Gastrocnemius medialis (tissue), 4 donors: ENCODE results near the gene NTN3. TPM values are rescaled to one million over a fixed set of nuclear protein-coding genes. Genes with fewer than 3 reads are reported as not detected.

Experiments
- ATAC-seq, 2 donors: fragments of 150-250 bp; one replicate each; pipeline ENCODE4 v1.9.1; 2016
- DNase-seq, 2 donors: peaks; one replicate each; pipeline ENCODE4 v3.0.0-alpha.2; 2019
- H3K27ac ChIP-seq, 4 donors: fragments of 200-600 bp; sonication (generic); 1 replicate in 1 of 4; 2 replicates in 3 of 4; pipeline ENCODE4 v1.5.1; 2016 to 2018; ENCODE audit warnings: mild to moderate bottlenecking in 2 of 4, moderate library complexity in 1 of 4
- H3K27me3 ChIP-seq, 3 donors: fragments of 200-600 bp; sonication (generic) in 2 of 3; 1 replicate in 1 of 3; 2 replicates in 2 of 3; pipeline versions ENCODE4 v1.5.1 to v1.6.0; 2016 to 2019; ENCODE audit warnings: mild to moderate bottlenecking in 1 of 3, moderate library complexity in 1 of 3
- H3K36me3 ChIP-seq, 2 donors: fragments of 200-600 bp; sonication (generic) in 1 of 2; one replicate each; pipeline ENCODE4 v1.5.1; 2017 to 2018
- H3K4me1 ChIP-seq, 2 donors: fragments of 200-600 bp; sonication (generic) in 1 of 2; one replicate each; pipeline ENCODE4 v1.5.1; 2016 to 2017; ENCODE audit warnings: mild to moderate bottlenecking in 2 of 2
- H3K4me3 ChIP-seq, 4 donors: fragments of 200-600 bp; sonication (generic) in 3 of 4; 1 replicate in 1 of 4; 2 replicates in 3 of 4; pipeline ENCODE4 v1.5.1; 2016 to 2019; ENCODE audit warnings: mild to moderate bottlenecking in 2 of 4
- H3K9me3 ChIP-seq, 3 donors: fragments of 200-600 bp; sonication (generic) in 2 of 3; 1 replicate in 1 of 3; 2 replicates in 2 of 3; pipeline ENCODE4 v1.5.1; 2016 to 2019
- POLR2A ChIP-seq, 2 donors: fragments of 450-650 bp; IDR thresholded peaks; one replicate each; pipeline ENCODE4 v1.6.1; 2017; ENCODE audit warnings: antibody characterized with exemption in 2 of 2, mild to moderate bottlenecking in 2 of 2, moderate library complexity in 2 of 2
- in situ Hi-C, 4 donors: fragments of 200-750 bp; cut with MboI; loops; one replicate each; pipeline versions ENCODE4 v1.15.0 to v1.8.0; 2017; ENCODE audit warnings: low sequenced_read_pairs in 4 of 4
- intact Hi-C: fragments of 100-400 bp; cut with DNase I; formaldehyde crosslinking; loops from one replicate; pipeline ENCODE4 v1.15.1; 2023; ENCODE audit warnings: low total_unique reads
- total RNA-seq, 4 donors: library from RNA; depleted of rRNA; stranded (reverse); fragments of >200 nt; gene quantifications; one replicate each; pipeline versions ENCODE4 v1.1.0 to v1.2.3, GENCODE V29; 2016
- TF ChIP-seq, protein P1 (sequence below), 5 experiments: fragments of 450-650 bp in 3 of 5; fragments of 200-600 bp in 2 of 5; sonication (generic) in 2 of 5; IDR thresholded peaks in 4 of 5; conservative IDR thresholded peaks in 1 of 5; 1 replicate in 4 of 5; 2 replicates in 1 of 5; pipeline ENCODE4 v1.5.1; 2016 to 2019; ENCODE audit warnings: antibody characterized with exemption in 5 of 5, mild to moderate bottlenecking in 3 of 5, moderate library complexity in 3 of 5

NTN3 gene
- total RNA-seq, 4 donors from 2014 or later, result not detected

DNA sequence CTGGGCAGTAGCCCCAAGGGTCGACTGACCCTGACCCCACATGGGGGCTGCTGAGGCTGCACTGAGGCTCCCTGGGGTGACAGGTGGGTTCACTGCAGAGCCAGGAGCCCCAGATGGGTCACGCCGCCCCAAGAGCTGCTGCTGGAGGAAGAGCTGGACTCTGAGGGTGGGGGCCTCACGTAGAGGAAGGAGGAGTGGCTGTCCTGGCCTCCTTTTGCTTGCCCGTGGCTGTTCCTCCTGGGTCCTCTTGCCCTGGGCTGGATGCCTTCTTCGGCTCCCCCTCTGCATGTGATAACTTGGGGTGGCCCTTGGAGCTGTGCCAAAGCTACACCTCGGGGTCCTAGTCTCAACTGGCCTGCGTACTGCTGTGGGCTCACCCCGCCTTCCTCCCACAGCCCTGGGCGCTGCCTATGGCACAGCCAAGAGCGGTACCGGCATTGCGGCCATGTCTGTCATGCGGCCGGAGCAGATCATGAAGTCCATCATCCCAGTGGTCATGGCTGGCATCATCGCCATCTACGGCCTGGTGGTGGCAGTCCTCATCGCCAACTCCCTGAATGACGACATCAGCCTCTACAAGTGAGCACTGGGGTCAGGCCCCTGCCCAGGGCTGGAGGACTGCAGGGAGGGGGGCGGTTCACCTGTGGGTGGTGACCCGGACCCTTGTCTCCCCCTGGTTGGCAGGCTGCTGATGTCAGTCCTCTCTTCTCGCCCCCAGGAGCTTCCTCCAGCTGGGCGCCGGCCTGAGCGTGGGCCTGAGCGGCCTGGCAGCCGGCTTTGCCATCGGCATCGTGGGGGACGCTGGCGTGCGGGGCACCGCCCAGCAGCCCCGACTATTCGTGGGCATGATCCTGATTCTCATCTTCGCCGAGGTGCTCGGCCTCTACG is 48.0 kb downstream of the NTN3 start:
- in situ Hi-C loops, result no loop called here
- H3K4me3 ChIP-seq, result peak overlapping the region; percentile 37 to 66 (median 54)
- H3K9me3 ChIP-seq, result no peaks in the 10 kb centered on the region
- no peak for TF ChIP-seq POLR2A (IDR thresholded peaks at IDR 0.05)
- TF ChIP-seq, protein P1, sequence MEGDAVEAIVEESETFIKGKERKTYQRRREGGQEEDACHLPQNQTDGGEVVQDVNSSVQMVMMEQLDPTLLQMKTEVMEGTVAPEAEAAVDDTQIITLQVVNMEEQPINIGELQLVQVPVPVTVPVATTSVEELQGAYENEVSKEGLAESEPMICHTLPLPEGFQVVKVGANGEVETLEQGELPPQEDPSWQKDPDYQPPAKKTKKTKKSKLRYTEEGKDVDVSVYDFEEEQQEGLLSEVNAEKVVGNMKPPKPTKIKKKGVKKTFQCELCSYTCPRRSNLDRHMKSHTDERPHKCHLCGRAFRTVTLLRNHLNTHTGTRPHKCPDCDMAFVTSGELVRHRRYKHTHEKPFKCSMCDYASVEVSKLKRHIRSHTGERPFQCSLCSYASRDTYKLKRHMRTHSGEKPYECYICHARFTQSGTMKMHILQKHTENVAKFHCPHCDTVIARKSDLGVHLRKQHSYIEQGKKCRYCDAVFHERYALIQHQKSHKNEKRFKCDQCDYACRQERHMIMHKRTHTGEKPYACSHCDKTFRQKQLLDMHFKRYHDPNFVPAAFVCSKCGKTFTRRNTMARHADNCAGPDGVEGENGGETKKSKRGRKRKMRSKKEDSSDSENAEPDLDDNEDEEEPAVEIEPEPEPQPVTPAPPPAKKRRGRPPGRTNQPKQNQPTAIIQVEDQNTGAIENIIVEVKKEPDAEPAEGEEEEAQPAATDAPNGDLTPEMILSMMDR (IDR thresholded peaks at IDR 0.05 in 4 of 5, conservative IDR thresholded peaks at IDR 0.05 in 1 of 5), result no peak
- DNase-seq (no peak), ATAC-seq (no peak)
- H3K27ac ChIP-seq, result peak overlapping the region; percentile 98 to 100 (median 98)
- peaks cover 58 to 63% of the 10 kb centered on the region in 2 donors for H3K4me1 ChIP-seq
- intact Hi-C loops, result loop anchor here (10.0 kb wide), 1 partner anchor 254 kb away; the partner anchor contains the start of gene RNPS1
- peaks cover 0 to 6% of the 10 kb centered on the region in 2 donors for H3K36me3 ChIP-seq
- no peaks in the 10 kb centered on the region for H3K27me3 ChIP-seq

- Histone ChIP-seq H3K27ac (peak overlapping the region; percentile 98 to 100 (median 98)), H3K27me3 (no peaks in the 10 kb centered on the region), H3K4me3 (peak overlapping the region; percentile 37 to 66 (median 54)), H3K36me3 (peaks cover 0 to 8% of the 10 kb centered on the region in 2 donors), H3K4me1 (peaks cover 58 to 62% of the 10 kb centered on the region in 2 donors), H3K9me3 (no peaks in the 10 kb centered on the region)
- DNase-seq, result no peak
- in situ Hi-C loops (no loop called here), intact Hi-C loops (loop anchor here (1.0 to 10.0 kb wide), 2 partner anchors 13 to 255 kb away; partner anchors contain the start of gene RNPS1)
- ATAC-seq, result no peak
- TF ChIP-seq, protein P1 (IDR thresholded peaks at IDR 0.05 in 4 of 5, conservative IDR thresholded peaks at IDR 0.05 in 1 of 5), result no peak
- TF ChIP-seq POLR2A (IDR thresholded peaks at IDR 0.05), result no peak
These were observed 48.6 kb downstream of the NTN3 start for GRCh38 chr16:2519711-2520080.

DNA sequence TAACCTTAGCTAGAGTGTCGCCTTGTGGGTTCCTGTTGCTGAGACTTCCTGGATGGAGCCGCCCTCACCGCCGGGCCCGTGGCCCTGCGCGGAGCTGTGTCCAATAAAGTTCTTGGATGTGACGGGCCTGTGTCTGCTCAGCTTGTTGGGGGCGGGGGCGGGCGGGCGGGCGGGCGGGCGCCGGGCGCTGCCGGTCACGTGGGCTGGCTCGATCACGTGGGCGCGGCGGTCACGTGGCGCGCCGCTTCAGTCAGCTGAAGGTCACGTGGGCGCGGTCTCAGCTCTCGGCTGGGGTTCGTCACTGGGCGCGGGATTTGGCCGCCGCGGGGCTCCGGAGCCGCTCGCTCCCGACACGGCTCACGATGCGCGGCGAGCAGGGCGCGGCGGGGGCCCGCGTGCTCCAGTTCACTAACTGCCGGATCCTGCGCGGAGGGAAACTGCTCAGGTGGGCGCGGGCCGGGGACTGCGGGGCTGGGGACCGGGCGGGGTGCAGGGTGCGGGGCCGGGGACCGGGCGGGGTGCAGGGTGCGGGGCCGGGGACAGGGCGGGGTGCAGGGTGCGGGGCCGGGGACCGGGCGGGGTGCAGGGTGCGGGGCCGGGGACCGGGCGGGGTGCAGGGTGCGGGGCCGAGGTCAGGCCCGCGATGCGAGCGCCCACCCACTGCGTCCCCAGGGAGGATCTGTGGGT is 49.1 kb downstream of the NTN3 start, which contains the start of gene AMDHD2:
TSS of gene AMDHD2 (plus strand) at position 275 of the 687 bp plus-strand sequence. CDS start at position 363, 88 bp downstream.
- peak; percentile 86 to 87 for DNase-seq
- peaks cover 54 to 56% of the 10 kb centered on the region in 2 donors for H3K4me1 ChIP-seq

More for the DNA sequence above, 49.1 kb downstream of the NTN3 start, which contains the start of gene AMDHD2:
- Histone ChIP-seq H3K9me3 (no peaks in the 10 kb centered on the region), H3K27me3 (no peaks in the 10 kb centered on the region), H3K4me3 (peak within 1 kb of the TSS; percentile 54 to 77 (median 60)), H3K36me3 (peaks cover 0 to 8% of the 10 kb centered on the region in 2 donors), H3K27ac (peak within 1 kb of the TSS; percentile 98 to 100 (median 98))
- TF ChIP-seq, protein P1 (IDR thresholded peaks at IDR 0.05 in 4 of 5, conservative IDR thresholded peaks at IDR 0.05 in 1 of 5), result peak in 1 of 5 experiments; percentile 12
- peak; percentile 57 to 60 for TF ChIP-seq POLR2A (IDR thresholded peaks at IDR 0.05)
- intact Hi-C loops (loop anchor here (1.0 kb wide), 1 partner anchor 12 kb away; no protein-coding TSS in a partner anchor), in situ Hi-C loops (no loop called here)
- peak; percentile 71 to 73 for ATAC-seq
